Right lobe of liver (tissue), 6 donors: Measurements from ENCODE around the gene HYAL1. TPM values are rescaled to one million over a fixed set of nuclear protein-coding genes. Genes with fewer than 3 reads are reported as not detected.
"Not testable (repeated sequence)": the region's sequence is repeated elsewhere in the genome, so short reads cannot be mapped to it uniquely, and the experiment has no call there.

Experiments
- ATAC-seq, 4 donors: fragments of 200-7000 bp; cut with Tn5 transposase; one replicate each; pipeline ENCODE4 v1.9.1; 2020; ENCODE audit warnings: mild to moderate bottlenecking in 4 of 4, moderate library complexity in 4 of 4
- DNase-seq, 3 donors: peaks; one replicate each; pipeline ENCODE4 v3.0.0-alpha.2; 2020
- H3K27ac ChIP-seq, 3 donors: fragments of 200-600 bp; one replicate each; pipeline ENCODE4 v1.8.0; 2022
- H3K27me3 ChIP-seq, 2 donors: fragments of 200-600 bp; one replicate each; pipeline ENCODE4 v1.8.0; 2022
- H3K36me3 ChIP-seq, 4 donors: fragments of 200-600 bp; sonication (generic) in 1 of 4; one replicate each; pipeline versions ENCODE4 v1.5.1 to v1.8.0; 2017 to 2022; ENCODE audit warnings: control low read depth in 1 of 4
- H3K4me1 ChIP-seq, 4 donors: fragments of 200-600 bp; sonication (generic) in 1 of 4; one replicate each; pipeline versions ENCODE4 v1.5.1 to v1.8.0; 2017 to 2022; ENCODE audit warnings: control low read depth in 1 of 4
- H3K4me3 ChIP-seq, 3 donors: fragments of 200-600 bp; one replicate each; pipeline ENCODE4 v1.8.0; 2022
- H3K9me3 ChIP-seq, 4 donors: fragments of 200-600 bp; sonication (generic) in 1 of 4; one replicate each; pipeline versions ENCODE4 v1.5.1 to v1.8.0; 2017 to 2022; ENCODE audit warnings: control low read depth in 1 of 4
- CTCF ChIP-seq, 4 donors: fragments of 200-600 bp in 3 of 4; fragments of 450-650 bp in 1 of 4; IDR thresholded peaks; one replicate each; pipeline versions ENCODE4 v1.5.1 to v1.8.0; 2016 to 2022; ENCODE audit warnings: antibody characterized with exemption in 4 of 4, mild to moderate bottlenecking in 2 of 4
- POLR2A ChIP-seq: fragments of 450-650 bp; IDR thresholded peaks from one replicate; pipeline ENCODE4 v1.6.1; 2017; ENCODE audit warnings: antibody characterized with exemption, mild to moderate bottlenecking
- WGBS: methylation state at CpG from one replicate; pipeline ENCODE4 v1.1.6; 2018; ENCODE audit warnings: low coverage, low lambda C conversion rate; ENCODE audit not compliant: insufficient coverage; ENCODE audit errors: missing lambda C conversion rate; 5-methylcytosine and 5-hydroxymethylcytosine counted together
- intact Hi-C, 2 donors: fragments of 100-400 bp; cut with DNase I; formaldehyde crosslinking; loops; one replicate each; pipeline versions ENCODE4 v1.11.2 to v1.14.1; 2022
- total RNA-seq, 6 experiments: library from RNA; depleted of rRNA in 2 of 6; stranded (reverse); fragments of >200 nt in 2 of 6; fragmentation: NEBNext Ultra II Directional in 3 of 6; extraction: Animal tissue kit (Norgen Biotek cat#: 25700) in 3 of 6; gene quantifications; one replicate each; pipeline versions ENCODE4 v1.1.0 to v1.2.4, GENCODE V29; 2016 to 2023
- donor health status: DM: no; HTN: yes; CAD: no.
- donor health status: DM: no; HTN: no; CAD: no.
- donor health status: DM: no; HTN: no; CAD: no.
- donor health status: DM: no; HTN: yes; CAD: no.
- donor health status: DM: no; HTN: yes; CAD: no.

The HYAL1 gene
- total RNA-seq, 6 experiments from 2014 or later = 90.6 to 157 (median 136) TPM

- H3K36me3 ChIP-seq = peaks cover 0 to 16% (median 3%) of the 10 kb centered on the region in 4 donors
- intact Hi-C loops = no loop called here
Observed at GRCh38 chr3:50314342-50314741, 11.0 kb upstream of the HYAL1 start.

GRCh38 chr3:50312041-50312440, 8.7 kb upstream of the HYAL1 start:
- ATAC-seq, H3K27me3 ChIP-seq, H3K27ac ChIP-seq, H3K9me3 ChIP-seq, DNase-seq, H3K4me3 ChIP-seq, H3K36me3 ChIP-seq, intact Hi-C loops: not testable (repeated sequence)
- WGBS = 95% methylated on average over 8 of the region's 32 CpGs
- H3K4me1 ChIP-seq = peaks cover 0 to 12% (median 6%) of the 10 kb centered on the region in 4 donors

More at GRCh38 chr3:50314342-50314741, 11.0 kb upstream of the HYAL1 start:
- TF ChIP-seq POLR2A = no peak
- 70% methylated on average over 2 of the region's 3 CpGs for WGBS
- Histone ChIP-seq H3K27ac (no peak overlapping the region), H3K27me3 (no peaks in the 10 kb centered on the region), H3K4me1 (peaks cover 0 to 28% (median 6%) of the 10 kb centered on the region in 4 donors), H3K9me3 (no peaks in the 10 kb centered on the region), H3K4me3 (no peak overlapping the region)
- DNase-seq (no peak), ATAC-seq (peak in 2 of 4 donors; percentile 5 to 15)

DNA sequence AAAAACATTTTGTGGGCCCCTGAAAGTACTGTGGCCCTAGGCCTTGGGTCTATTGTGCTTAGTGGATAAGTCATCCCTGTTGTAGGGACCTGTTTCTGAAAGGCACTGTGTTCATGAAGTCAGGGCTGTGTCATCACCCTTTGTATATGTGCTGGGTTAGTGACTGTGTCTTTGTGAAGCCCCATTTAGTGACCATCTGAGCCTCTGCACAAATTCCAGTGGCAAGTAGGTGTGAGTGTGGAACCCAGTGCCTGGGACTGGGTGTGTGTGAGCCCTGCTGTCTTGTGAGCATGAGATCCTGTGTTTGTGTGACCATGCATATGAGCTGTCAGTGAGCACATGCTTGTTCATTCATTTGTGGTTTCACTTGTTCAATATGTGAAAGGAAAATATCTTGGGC, 1.2 kb upstream of the HYAL1 start:
- no peak for ATAC-seq
- DNase-seq = no peak
- Histone ChIP-seq H3K36me3 (no peaks in the 10 kb centered on the region), H3K4me3 (no peak overlapping the region), H3K27me3 (no peaks in the 10 kb centered on the region), H3K4me1 (peaks cover 0 to 26% (median 14%) of the 10 kb centered on the region in 4 donors), H3K9me3 (no peaks in the 10 kb centered on the region), H3K27ac (no peak overlapping the region)
- intact Hi-C loops = no loop called here
- TF ChIP-seq CTCF (IDR thresholded peaks at IDR 0.05) (no peak), POLR2A (no peak)

- Histone ChIP-seq H3K4me3 (peak overlapping the region; percentile 58 to 77 (median 59)), H3K27me3 (no peaks in the 10 kb centered on the region), H3K9me3 (no peaks in the 10 kb centered on the region), H3K27ac (peak overlapping the region; percentile 86 to 96 (median 88)), H3K4me1 (peaks cover 0 to 26% (median 14%) of the 10 kb centered on the region in 4 donors), H3K36me3 (no peaks in the 10 kb centered on the region)
- WGBS = 13% methylated on average over 6 of the region's 32 CpGs
- ATAC-seq (peak; percentile 4 to 35 (median 20)), DNase-seq (peak; percentile 79 to 93 (median 92))
- intact Hi-C loops = no loop called here
- no peak for TF ChIP-seq CTCF (IDR thresholded peaks at IDR 0.05)
- peak; percentile 79 for TF ChIP-seq POLR2A
Observed at GRCh38 chr3:50302095-50303012, 1.0 kb downstream of the HYAL1 start.

DNA sequence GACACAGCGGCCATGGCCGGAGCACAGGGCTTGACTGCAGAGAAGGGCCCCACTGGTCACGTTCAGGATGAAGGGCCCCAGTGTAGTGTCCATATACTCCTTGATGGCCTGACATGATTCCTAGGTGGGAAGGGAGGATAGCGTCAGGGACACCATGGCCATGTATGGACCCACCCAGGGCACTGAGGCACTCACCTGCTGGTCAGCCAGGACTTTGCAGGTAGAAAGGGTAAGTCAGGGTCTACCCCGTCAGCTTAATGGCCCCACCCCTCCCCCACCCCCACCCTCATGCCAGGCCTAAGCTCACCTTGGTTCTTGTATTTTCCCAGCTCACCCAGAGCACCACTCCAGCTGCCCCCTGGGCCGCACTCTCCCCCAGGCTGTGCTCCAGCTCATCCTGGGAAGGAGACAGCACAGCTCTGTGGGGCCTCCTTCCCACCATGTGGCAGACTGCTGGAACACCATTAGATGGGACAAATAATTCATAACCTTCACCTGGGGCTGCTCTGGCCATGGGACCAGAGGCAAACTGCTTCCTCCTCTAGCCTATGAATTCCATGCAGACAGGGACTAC, 2.6 kb downstream of the HYAL1 start:
- TF ChIP-seq POLR2A (no peak), CTCF (IDR thresholded peaks at IDR 0.05) (no peak)
- ATAC-seq = no peak
- intact Hi-C loops = no loop called here
- no peak for DNase-seq
- 33% methylated on average over 1 of the region's 6 CpGs for WGBS
- peak overlapping the region in 2 of 3 donors; percentile 59 to 77 for H3K4me3 ChIP-seq
- H3K27ac ChIP-seq = peak overlapping the region; percentile 78 to 96 (median 86)
- H3K4me1 ChIP-seq = peaks cover 0 to 26% (median 14%) of the 10 kb centered on the region in 4 donors
- H3K27me3 ChIP-seq = no peaks in the 10 kb centered on the region
- H3K9me3 ChIP-seq = no peaks in the 10 kb centered on the region
- H3K36me3 ChIP-seq = no peaks in the 10 kb centered on the region
